Measurements from ENCODE around the gene RPS29.
"Not testable (repeated sequence)": the region's sequence is repeated elsewhere in the genome, so short reads cannot be mapped to it uniquely, and the experiment has no call there.

RPS29 gene

DNA sequence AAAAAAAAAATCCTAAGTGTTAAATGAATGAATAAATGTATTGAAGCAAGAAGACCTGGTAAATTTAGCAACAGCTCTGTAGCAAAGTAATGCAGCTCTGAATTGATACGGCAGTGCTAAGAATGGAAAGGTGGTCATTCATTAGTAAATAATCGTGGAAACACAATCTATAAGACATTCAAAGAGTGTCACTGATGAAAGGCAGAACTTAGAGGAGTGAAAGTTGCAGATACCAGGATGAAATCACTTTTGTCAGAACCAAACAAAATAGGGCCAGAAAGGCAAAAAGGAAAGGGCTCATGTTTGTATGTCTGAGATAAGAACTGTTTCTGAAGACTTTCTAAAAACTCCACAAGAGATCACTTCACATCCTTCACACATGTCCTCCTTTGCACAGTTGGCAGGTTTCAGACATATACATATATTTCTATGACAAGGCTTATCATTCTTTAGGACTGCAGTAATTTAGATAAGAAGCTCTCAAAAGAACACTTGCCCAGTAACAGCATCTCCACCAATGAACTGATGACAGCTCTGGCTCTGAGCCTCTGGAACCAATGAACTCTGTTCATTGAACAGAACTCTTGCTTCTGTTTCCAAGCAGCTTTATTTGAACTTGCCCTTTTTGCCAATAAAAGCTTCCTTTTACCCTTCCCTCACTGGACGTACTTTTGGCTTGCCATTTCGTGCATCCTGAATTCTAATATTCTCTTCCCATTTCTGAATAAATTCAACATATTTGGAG is 8.3 kb upstream of the RPS29 start:
- DNase-seq = no peak

DNA sequence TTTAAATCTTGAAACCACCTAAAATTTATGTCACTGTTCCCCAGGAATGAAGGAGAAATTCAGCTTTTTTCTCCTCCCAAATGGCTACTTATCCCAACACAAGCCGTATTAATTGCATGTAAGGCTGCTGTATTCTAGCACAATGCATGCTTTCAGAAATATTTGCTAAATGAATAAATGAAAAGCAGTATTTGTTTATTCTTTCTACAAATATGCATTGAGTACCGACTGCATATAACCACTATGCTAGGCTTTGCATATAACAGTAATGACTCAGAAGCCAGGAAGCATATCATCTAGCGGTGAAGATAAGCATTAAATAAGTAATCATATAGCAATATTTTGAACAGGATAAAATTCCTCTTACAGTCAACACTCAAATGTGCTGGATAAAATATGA is 6.8 kb upstream of the RPS29 start:
- no peak for DNase-seq

DNA sequence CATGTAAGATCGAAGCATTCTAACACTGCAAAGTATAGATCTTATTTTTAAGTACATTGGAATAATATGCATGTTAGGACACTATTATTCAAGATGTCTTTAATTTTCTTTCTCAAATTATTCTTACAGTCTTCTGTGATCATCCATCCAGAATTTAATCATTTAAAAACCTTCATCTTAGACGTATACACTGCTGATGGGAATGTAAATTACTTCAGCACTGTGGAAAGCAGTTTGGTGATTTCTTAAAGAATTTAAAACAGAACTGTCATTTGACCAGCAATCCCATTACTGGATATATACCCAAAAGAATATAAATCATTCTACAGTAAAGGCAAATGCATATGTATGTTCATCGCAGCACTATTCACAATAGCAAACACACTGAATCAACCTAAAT is 3.2 kb upstream of the RPS29 start:
- DNase-seq = no peak

DNA sequence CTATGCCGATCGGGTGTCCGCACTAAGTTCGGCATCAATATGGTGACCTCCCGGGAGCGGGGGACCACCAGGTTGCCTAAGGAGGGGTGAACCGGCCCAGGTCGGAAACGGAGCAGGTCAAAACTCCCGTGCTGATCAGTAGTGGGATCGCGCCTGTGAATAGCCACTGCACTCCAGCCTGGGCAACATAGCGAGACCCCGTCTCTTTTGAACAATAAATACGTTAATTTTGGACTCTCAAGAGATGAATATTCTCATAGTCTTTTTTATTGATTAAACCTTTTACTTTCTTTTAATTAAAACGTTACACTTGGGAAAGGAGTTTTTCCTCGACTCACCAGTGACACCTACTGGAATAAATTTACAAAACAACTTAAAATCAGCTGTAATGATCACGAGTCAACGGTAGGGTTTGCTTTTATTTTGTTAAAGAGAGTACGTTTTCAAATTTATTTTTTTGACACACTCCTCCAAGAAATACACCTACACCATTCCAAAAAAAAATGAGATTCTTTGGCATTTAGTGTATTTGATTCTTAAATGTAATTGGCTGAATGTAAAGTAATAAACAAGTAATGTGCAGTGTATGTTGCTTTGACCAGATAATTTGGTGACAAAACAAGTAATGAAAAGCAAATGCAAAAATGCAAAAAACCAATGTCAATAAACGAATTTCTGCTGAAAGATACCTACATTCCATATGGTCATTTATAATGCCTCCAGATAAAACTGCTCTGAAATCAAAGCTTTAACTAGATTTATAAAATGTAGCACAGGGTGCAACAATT is 687 bp upstream of the RPS29 start:
- DNase-seq = peak in 1 of 2 experiments; percentile 11

DNA sequence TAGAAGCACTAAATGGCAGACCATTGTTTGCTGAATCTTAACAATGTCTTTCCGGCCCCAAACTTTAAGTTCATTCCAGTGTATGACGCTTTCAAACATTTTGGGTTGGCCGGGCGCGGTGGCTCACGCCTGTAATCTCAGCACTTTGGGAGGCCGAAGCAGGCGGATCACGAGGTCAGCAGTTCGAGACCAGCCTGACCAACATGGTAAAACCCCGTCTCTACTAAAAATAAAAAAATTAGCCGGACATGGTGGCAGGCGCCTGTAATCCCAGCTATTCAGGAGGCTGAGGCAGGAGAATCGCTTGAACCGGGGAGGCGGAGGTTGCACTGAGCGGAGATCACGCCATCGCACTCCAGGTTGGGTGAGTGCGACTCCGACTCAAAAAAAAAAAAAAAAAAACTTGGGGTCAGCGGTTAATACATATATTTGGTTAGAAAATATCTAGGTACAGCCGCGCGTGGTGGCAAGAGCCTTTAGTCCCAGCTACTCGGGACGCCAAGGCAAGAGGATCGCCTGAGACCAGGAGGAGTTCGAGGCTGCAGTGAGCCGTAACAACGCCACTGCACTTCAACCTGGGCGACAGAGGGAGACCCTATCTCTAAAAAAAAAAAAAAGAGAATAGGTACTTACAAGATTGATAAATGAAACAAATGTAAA is 1.1 kb downstream of the RPS29 start:
- DNase-seq = not testable (repeated sequence)

DNA sequence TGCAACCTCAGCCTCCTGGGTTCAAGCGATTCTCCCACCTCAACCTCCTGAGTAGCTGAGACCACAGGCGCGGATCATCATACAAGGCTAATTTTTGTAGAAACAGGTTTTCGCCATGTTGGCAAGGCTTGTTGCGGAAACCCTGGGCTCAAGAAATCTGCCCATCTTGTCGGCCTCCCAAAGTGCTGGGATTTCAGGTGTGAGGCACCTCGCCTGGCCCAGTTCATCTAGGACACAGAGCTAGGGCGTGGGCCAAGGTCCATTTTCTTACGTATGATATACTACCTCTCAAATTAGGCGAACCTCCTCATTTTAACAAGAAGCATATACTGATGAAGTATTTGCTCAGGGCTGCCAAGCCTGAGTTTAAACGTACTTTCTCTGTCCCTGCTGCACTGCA is 2.1 kb downstream of the RPS29 start:
- DNase-seq = no peak

DNA sequence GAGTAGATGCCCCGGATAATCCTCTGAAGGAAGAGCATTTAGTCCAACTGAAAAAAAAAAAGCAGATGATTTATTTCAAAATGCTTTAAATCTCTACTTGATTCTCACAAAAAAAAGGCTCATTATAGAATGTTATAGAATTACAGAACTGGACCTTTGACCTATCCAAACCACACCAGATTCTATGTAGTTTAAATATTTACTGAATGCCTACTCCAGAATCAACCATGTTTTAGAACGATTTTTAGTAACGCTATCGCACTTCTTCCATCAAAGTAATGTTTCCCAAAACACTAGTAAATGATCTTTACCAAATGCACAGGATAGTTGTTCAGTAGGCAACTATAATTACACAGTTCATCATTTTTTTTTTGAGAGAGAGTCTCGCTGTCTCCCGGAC is 2.6 kb downstream of the RPS29 start:
- no peak for DNase-seq

DNA sequence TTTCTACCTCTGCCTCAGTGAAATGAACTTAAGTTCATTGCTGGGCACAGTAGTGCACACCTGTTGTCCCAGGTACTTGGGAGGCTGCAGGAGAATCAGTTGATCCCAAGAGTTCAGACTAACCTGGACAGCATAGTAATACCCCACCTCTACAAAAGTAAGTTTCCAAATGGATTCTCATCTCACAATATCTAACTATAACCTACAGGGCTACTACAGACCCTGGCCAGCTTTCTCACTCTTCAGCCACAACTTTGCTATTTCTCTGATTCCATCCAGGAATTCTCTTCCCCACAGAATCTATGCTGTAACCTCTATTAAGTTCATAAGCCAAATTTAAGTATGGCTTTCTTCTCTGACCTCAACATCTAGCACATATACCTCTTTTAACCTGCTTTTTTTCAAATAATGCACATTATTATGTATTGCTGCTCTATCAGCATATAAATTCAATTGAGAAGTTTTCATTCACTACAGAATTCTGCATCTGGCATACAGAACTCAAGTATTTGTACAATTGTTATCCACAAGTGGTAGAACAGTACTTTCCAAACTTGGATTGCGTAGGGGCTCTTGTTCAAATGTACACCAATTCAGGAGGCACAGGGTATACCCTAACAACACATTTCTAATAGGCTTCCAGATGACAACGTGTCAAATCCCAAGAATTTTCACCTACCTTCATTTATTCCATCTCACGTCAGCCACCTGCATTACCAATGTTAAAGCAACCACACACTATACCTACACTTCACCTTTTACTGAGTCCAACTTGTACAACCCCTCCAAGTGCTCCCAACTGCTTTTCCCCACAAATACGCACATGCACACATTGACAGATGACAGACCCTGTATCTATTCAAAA is 3.8 kb downstream of the RPS29 start:
- DNase-seq = no peak

DNA sequence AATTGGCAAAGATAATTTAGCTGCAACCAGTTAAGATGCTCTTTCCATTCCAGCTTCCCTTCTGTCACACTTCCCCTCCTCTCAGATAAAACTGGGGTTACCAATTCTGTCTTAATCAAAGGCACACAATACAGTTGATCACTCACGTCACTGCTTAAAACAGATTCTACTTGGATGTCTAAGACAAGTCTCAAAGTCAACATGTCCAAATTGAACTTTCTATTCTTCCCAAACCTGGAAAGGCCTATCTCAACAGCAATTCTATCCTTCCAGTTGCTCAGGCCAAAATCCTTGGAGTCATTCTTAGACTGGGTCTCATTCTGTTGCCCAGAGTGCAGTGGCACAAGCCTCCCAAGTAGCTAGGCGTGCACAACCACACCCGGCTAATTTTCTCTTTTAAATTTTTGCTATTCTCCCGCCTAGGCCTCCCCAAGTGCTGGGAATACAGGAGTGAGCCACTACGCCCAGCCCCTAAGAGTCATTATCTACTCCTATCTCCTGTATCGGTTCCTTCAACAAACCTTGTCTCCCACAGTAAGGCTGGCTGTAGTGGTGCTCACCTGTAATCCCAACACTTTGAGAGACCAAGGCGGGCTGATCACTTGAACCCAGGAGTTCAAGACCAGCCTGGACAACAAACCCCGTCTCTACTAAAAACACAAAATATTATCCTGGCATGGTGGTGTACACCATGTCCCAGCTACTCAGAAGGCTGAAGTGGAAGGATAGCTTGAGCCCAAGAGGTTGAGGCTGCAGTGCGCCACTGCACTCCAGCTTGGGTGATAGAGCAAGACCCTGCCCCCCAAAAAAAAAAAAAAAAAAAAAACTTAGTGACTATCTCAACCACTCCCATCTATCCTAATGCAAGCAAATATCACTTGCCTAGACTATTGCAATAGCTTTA is 4.7 kb downstream of the RPS29 start:
- no peak for DNase-seq

DNA sequence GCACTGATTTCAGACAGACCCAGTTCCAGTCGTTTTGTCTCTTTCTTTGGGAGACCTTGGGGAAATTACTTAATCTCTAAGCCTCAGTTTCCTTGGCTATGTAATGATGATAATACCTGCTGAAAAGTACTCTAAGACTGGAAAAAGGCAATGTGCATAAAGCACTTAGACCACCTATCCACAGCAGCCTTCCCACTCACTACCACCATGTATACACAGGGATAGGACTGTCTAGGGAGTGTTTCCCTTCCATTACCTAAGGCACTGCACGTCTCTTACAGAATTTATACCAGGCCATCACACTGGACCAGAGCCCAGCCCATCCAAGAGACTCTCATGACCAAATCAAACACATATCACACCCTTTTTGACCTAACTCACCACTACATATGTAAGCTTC is 6.3 kb downstream of the RPS29 start:
- DNase-seq = no peak

DNA sequence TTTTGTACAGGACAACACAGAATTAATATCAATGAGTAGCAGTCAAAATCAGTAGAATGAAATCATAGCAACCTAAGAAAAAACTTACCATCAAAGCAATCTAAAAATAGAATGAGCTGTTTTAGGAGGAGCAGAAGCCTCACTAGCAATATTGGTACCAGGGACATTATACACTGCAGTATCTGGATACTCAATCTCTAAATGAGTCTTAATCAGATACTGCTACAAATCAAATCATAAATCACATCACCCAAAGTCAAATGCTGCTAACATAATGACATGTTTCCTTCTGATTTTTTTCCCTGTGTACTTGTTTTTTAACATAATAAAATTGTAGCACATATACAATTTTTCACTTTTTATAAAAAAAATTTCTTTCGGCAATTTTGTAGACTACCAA is 8.0 kb downstream of the RPS29 start:
- DNase-seq = no peak

DNA sequence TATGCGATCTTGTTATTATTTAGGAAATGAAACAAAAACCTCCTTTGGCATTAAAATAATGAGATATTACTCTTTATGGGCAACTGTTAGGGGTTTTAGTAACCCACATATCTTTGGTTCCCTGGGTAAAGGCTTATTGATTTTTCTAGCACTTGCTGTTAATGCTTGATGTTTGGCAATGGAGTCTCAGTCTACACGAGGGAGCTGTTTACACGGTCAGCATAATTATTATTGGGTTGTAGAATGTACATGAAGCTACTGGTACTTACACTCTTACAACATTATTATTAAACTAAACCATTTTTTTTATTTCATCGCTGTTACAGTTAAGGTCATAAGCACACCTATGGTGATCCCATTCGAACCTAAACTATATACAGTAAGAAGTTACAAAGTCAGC is 12.1 kb downstream of the RPS29 start:
- DNase-seq = no peak

DNA sequence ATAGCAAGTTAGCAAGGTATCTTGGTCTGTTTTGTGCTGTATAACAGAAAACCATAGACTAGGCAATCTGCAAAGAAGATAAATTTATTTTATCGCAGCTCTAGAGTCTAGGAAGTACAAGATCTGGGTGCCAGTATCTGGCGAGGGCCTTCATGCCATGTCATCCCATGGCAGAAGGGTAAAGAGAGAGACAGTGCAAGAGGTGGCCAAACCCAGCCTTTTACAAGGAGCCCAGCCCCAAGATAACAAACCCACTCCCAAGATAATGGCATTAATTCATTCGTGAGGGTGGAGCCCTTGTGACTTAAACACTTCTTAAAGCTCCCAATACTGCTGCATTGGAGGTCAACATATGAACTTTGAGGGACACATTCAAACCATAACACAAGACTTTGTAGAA is 16.9 kb downstream of the RPS29 start:
- DNase-seq = no peak

DNA sequence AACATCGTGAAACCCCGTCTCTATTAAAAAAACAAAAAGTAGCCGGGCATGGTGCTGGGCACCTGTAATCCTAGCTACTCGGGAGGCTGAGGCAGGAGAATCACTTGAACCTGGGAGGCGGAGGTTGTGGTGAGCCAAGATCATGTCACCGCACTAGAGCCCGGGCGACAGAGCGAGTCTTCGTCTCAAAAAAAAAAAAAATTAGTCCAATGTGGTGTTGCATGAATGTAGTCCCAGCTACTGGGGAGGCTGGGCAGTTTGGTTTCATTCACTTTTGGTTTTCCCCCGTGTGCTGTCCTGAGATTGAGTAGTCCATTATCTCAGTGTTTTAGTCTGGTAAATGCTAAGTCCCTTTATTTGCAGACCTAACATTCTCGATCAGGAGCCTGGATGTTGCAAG is 19.5 kb downstream of the RPS29 start:
- DNase-seq = no peak

DNA sequence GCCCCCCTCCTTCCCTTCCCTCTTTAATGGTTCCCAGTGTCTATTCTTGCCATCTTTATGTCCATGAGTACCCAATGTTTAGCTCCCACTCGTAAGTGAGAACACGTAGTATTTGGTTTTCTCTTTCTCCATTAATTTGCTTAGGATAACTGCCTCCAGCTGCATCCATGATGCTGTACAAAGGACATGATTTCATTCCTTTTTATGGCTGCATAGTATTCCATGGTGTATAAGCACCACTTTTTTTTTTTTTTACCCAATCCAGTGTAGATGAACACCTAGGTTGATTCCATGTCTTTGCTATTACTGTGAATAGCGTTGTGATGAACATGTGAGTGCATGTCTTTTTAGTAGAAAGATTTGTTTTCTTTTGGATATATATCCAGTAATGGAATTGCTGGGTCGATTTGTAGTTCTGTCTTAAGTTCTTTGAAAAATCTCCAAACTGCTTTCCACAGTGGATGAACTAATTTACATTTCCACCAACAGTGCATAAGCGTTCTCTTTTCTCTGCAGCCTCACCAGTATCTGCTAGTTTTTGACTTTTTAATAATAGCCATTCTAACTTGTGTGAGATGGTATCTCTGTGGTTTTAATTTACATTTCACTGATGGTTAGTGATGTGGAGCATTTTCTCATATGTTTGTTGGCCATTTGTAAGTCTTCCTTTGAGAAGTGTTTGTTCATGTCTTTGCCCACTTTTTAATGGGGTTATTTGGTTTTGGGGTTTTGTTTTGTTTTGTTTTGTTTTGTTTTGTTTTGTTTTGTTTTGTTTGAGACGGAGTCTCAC is 26.0 kb downstream of the RPS29 start:
- DNase-seq = no peak

DNA sequence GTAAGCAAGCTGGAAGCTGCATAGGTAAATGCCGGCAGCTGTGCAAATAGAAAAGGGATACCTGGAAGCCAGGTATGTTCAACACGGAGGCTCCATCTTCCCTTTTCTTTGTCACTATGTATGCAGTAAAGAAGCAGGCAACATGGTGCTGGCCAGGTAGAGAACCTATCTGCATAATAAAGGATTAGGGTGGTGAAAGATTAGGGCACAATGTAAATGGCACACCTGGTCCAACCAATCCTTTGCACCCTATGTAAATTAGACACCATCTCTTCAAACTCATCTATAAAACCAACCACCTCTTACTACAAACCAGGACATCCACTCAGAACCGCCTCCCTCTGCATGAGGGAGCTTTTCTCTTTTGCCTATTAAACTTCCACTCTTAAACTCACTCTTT is 32.3 kb downstream of the RPS29 start:
- no peak for DNase-seq

DNA sequence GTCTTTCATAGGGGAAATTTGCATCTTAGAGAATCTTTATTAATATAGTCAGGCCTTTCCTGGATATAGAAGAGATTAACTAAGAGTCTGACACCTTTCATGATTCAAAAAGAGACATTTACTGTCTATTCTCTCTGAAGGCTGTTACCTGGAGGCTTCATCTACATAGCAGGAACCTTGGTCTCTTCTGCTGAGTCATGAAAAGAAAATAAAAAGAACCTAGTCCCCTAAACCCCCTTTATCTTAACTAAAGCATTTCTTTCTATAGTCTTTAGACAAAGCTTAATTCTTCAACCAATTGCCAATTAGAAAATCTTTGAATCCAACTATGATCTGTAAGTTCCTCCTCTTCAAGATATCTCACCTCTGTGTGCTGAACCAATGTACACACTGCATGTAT is 33.1 kb downstream of the RPS29 start:
- DNase-seq = no peak

DNA sequence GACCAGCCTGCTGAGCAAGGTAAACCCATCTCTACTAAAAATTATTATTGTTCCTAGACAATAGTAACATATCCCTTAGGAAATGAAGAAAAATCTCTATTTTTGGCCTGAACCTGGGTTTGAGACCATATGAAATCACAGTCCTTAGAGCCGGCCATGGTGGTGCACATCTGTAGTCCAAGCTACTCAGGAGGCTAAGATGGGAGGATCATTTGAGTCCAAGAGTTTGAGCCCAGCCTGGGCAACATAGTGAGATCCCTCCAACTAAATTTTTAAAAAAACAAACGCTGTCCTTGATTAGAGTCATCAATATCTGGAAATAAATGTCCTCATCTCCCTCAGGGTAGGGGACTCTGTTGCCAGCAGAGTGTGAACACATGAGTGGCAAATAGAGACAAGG is 34.6 kb downstream of the RPS29 start:
- DNase-seq = no peak

DNA sequence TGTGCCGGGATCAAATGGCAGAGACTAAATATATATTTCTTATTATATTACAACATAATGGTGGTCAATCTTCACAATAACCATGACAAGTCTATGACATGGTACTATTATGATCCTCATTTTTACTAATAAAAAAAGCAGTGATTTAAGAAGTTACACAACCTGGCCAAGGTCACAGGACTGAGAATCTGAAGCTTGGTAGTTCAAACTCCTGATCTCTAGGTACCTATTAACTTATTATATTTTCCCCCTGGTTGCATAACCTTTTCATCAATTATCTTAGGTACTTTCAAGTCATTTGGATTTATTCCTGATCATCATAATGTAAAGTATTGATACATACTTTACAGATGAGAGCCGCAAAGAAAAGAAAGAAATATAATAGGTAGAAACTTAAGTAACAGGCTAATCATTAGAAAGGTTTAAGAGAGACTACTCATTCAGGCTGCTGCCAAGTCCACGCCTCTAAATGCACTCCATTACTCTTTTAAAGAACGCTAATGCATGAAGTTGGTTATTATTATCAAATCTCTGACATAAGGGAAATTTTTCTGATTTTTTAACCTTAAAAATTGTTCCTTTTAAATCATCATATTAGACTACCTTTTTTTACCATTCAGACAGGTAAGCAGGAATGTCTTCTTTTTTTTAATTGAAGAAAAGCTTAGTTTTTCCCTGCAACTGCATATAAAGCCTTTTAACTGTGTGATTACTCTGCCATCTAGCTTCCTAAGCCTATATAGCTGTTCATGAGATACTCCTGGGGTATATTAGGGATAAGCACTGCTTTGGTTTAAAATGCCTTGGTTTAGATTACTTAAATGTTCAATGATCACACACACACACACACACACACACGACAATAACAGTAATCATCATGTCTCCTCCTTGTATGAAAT is 35.6 kb downstream of the RPS29 start:
- no peak for DNase-seq

DNA sequence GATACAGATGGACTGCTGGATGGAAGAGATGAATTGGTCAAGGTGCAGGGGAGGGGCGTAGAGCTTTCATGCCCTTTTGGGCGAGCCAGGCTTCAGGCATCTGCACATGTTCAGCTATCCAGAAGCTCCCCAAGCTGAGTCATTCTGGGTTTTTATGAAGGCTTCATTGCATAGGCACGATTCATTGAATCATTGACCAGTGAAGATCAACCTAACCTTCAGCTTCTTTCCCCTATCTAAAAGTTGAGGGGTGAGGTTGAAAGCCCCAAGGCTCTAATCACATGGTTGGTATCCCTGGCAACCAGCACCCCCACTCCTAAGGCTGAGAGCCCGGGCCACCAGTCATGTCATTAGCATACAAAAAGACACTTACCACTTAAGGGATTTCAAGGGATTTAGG is 36.3 kb downstream of the RPS29 start:
- no peak for DNase-seq

All from cerebellar nuclear complex (tissue), 1 donor.